ENCODE results near the gene RGMA. TPM values are rescaled to one million over a fixed set of nuclear protein-coding genes. Genes with fewer than 3 reads are reported as not detected.

Gene RGMA
- total and polyA plus RNA-seq, 12 donors, result 0.28 to 9.0 (median 3.3) TPM

DNA sequence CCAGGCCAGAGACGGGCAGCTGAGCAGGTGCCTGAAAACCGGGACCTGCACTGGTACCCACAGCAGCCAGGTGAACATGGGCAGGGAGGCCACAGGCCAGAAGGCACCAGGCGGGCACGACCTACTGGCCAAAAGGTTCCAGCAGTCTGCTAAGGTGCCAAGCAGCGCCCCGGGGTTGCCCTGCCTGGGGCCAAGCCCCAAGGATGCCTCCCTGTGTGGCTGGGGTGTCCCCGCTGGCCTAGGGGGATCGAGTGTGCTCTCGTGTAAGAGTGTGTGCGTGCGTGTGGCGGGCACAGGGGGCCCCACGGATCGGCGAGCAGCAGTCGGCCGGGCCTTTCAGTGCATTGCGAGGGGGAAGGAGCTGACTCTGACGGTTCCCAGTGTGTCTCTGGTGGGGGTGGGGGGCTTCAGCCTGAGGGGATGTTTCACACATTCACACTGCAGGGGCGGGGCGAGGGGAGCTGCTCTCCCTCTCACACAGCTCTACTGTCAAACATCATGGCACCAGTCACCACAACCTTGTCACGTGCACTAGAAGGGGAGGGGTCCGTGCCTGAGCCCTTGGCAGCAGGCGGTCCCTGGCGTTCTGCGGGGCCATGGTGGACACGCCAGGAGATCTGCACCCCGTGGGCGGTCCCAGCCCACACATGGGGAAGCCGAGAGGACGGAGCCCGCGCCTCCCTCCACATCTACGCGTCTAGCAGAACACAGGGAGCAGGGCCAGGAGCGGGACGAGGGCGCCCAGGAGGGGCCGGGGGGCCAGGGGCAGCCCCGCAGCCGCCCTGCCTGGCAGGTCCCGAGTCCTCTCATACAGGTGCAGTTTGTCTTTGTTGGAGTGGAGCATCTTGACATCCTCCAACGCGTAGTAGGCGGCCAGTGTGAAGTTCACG is 44.5 kb downstream of the RGMA start:
- intact Hi-C loops (cut with DNase I), result no loop called here
- H3K27me3 ChIP-seq, result no peaks in the 10 kb centered on the region
- H3K4me1 ChIP-seq (replicated peaks in 1 of 2), result no peaks in the 10 kb centered on the region
- no peak overlapping the region for H3K4me3 ChIP-seq
- WGBS, 4 donors, result 84 to 93% (median 86%) methylated on average over 22 to 46 of the region's 46 CpGs
- no peaks in the 10 kb centered on the region for H3K9me3 ChIP-seq (replicated peaks in 1 of 3)
- DNase-seq, result no peak
- TF ChIP-seq, protein P1, sequence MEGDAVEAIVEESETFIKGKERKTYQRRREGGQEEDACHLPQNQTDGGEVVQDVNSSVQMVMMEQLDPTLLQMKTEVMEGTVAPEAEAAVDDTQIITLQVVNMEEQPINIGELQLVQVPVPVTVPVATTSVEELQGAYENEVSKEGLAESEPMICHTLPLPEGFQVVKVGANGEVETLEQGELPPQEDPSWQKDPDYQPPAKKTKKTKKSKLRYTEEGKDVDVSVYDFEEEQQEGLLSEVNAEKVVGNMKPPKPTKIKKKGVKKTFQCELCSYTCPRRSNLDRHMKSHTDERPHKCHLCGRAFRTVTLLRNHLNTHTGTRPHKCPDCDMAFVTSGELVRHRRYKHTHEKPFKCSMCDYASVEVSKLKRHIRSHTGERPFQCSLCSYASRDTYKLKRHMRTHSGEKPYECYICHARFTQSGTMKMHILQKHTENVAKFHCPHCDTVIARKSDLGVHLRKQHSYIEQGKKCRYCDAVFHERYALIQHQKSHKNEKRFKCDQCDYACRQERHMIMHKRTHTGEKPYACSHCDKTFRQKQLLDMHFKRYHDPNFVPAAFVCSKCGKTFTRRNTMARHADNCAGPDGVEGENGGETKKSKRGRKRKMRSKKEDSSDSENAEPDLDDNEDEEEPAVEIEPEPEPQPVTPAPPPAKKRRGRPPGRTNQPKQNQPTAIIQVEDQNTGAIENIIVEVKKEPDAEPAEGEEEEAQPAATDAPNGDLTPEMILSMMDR (IDR thresholded peaks at IDR 0.05), result no peak
- TF ChIP-seq POLR2A (IDR thresholded peaks at IDR 0.05), result no peak
- H3K36me3 ChIP-seq (replicated peaks in 1 of 2), result no peaks in the 10 kb centered on the region
- no peak overlapping the region for H3K27ac ChIP-seq

DNA sequence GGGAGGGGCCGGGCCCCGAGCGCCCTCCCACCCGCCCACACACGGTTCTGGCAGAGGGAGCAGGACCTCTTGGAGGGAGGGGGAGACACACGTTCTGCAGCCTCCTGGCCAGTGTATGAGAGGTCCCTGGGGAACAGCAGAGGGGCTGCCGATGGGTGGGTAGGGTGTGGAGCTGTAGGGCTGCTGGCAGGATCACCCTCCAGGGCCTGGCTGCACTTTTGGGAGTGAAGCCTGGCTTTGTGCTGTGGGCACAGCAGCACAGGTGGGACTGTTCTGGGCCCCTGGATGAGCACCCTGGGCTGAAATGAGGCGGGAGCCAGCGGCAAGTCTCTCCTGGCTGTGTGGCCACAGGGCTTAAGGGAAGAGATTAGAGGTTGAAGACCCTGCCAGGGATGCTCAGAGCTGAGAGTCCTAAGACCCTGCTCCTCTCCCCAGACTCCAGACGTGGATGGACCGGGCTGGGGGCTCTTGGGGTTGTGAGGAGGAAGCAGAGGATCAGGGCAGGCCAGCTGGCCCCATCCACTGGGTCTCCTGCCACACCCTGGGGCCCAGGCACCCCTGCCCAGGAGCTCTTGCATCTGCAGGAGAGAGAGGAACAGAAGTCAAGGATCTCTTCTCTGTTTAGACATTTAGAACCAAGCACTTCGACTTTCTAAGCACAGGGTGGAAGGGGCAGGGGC is 45.2 kb downstream of the RGMA start:
- WGBS, 4 donors, result 42 to 55% (median 50%) methylated on average over 9 to 12 of the region's 12 CpGs
- intact Hi-C loops (cut with DNase I), result no loop called here
- Histone ChIP-seq H3K4me1 (replicated peaks in 1 of 2) (no peaks in the 10 kb centered on the region), H3K27ac (no peak overlapping the region), H3K27me3 (no peaks in the 10 kb centered on the region), H3K9me3 (replicated peaks in 1 of 3) (no peaks in the 10 kb centered on the region), H3K36me3 (replicated peaks in 1 of 2) (no peaks in the 10 kb centered on the region), H3K4me3 (no peak overlapping the region)
- no peak for DNase-seq
- TF ChIP-seq, protein P1 (IDR thresholded peaks at IDR 0.05), result no peak
- no peak for TF ChIP-seq POLR2A (IDR thresholded peaks at IDR 0.05)

DNA sequence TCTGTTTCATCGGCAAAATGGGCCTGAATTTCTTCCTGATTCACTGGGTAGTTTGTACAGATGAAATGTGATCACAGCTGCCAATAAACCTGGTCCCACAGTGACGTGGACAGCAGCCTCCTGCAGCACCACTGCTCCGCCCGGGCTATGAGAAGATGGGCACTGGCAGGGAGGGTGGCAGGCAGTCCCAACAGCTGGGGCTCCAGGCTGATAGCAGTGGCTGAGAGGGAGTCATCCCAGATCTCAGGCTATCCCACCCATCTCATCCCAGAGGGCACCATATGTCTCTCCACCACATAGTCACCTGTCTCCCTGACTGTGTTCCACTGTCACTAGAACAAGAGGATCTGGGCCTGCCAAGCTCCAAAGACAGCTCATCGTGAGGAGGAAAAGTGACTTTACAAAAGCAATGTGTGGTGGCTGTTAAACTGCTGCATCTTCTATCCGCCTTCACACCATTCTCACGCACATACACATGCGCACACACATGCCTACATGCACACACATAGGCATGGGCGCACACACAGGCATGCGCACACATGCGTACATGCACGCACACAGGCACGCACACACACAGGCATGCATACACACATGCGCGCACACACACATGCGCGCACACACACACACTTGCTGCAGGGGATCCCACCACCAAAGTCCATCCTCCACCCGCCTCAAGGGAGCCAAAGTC is 46.2 kb downstream of the RGMA start:
- TF ChIP-seq POLR2A (IDR thresholded peaks at IDR 0.05), result no peak
- TF ChIP-seq, protein P1 (IDR thresholded peaks at IDR 0.05), result no peak
- H3K36me3 ChIP-seq (replicated peaks in 1 of 2), result no peaks in the 10 kb centered on the region
- intact Hi-C loops (cut with DNase I), result no loop called here
- DNase-seq, result no peak
- H3K27ac ChIP-seq, result no peak overlapping the region
- H3K9me3 ChIP-seq (replicated peaks in 1 of 3), result no peaks in the 10 kb centered on the region
- no peaks in the 10 kb centered on the region for H3K27me3 ChIP-seq
- no peaks in the 10 kb centered on the region for H3K4me1 ChIP-seq (replicated peaks in 1 of 2)
- no peak overlapping the region for H3K4me3 ChIP-seq
- WGBS, 4 donors, result 79 to 93% (median 89%) methylated on average over 15 to 18 of the region's 18 CpGs

DNA sequence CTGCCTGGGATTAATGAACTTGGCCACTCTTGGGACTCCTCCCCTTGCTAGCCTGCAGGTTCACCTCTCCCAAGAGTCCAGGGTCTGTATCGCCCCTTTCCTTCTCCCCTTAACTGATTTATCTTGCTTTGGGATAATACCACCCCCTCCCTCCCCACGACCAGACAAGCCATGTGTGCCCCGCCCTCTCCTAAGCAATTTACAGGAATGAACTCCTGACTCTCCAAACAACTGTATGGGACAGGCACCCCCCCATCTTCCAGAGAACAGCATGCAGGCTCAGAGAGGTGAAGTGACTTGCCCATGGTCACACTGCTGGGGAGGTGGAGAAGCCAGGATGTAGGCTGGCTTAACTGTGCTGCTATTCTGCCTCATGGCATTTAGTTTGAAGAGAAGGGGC is 46.8 kb downstream of the RGMA start:
- no peak for DNase-seq
- H3K4me3 ChIP-seq, result no peak overlapping the region
- intact Hi-C loops (cut with DNase I), result no loop called here
- no peak overlapping the region for H3K27ac ChIP-seq
- H3K27me3 ChIP-seq, result no peaks in the 10 kb centered on the region
- no peaks in the 10 kb centered on the region for H3K9me3 ChIP-seq (replicated peaks in 1 of 3)
- H3K4me1 ChIP-seq (replicated peaks in 1 of 2), result no peaks in the 10 kb centered on the region
- no peak for TF ChIP-seq POLR2A (IDR thresholded peaks at IDR 0.05)
- TF ChIP-seq, protein P1 (IDR thresholded peaks at IDR 0.05), result no peak
- H3K36me3 ChIP-seq (replicated peaks in 1 of 2), result no peaks in the 10 kb centered on the region
- 54 to 75% (median 64%) methylated on average over 3 of the region's 3 CpGs for WGBS, 4 donors

Measured in adrenal gland (tissue), 12 donors.